Activated T-helper 17 cell treated with anti-CD3 and anti-CD28 coated beads, Interleukin-2, amount 50 U/mL, for 72 hours (primary cell): ENCODE results near the gene CLDN16. TPM values are rescaled to one million over a fixed set of nuclear protein-coding genes. Genes with fewer than 3 reads are reported as not detected.

Source experiments
- ATAC-seq: fragments of 150-1000 bp; cut with Tn5 transposase; replicated peaks from 2 replicates; pipeline ENCODE4 v1.10.0; 2021; ENCODE audit warnings: mild to moderate bottlenecking, moderate library complexity
- H3K27ac Mint-ChIP-seq: one replicate; pipeline ENCODE4 v1.8.0; 2022; ENCODE audit warnings: mixed read lengths
- H3K27me3 Mint-ChIP-seq: one replicate; pipeline ENCODE4 v1.8.0; 2022; ENCODE audit warnings: mixed read lengths
- H3K36me3 Mint-ChIP-seq: one replicate; pipeline ENCODE4 v1.8.0; 2022; ENCODE audit warnings: low read depth, mild to moderate bottlenecking, mixed read lengths
- H3K4me1 Mint-ChIP-seq: one replicate; pipeline ENCODE4 v1.8.0; 2022; ENCODE audit warnings: mixed read lengths
- H3K4me3 Mint-ChIP-seq: one replicate; pipeline ENCODE4 v1.8.0; 2022; ENCODE audit warnings: mild to moderate bottlenecking, mixed read lengths
- H3K9me3 Mint-ChIP-seq: one replicate; pipeline ENCODE4 v1.8.0; 2022; ENCODE audit warnings: mixed read lengths
- total RNA-seq, 2 donors: library from RNA; stranded (reverse); gene quantifications; one replicate each; pipeline ENCODE4 v1.2.3, GENCODE V29; 2022

CLDN16 gene
- total RNA-seq = not detected

GRCh38 chr3:190387578-190388213, at the start of gene CLDN16:
Gene CLDN16, plus strand, starts transcription at chr3:190388163. Its CDS starts 167 bp downstream, at chr3:190388330.
- H3K4me1 Mint-ChIP-seq = no peaks in the 10 kb centered on the region
- H3K9me3 Mint-ChIP-seq = no peaks in the 10 kb centered on the region
- no peak within 1 kb of the TSS for H3K4me3 Mint-ChIP-seq
- H3K36me3 Mint-ChIP-seq = no peaks in the 10 kb centered on the region
- H3K27ac Mint-ChIP-seq = no peak within 1 kb of the TSS
- peaks cover 6% of the 10 kb centered on the region for H3K27me3 Mint-ChIP-seq
- ATAC-seq = no peak

- ATAC-seq = no peak
Observed at GRCh38 chr3:190338717-190339116, 49.2 kb upstream of the CLDN16 start.

GRCh38 chr3:190339130-190339529, 48.8 kb upstream of the CLDN16 start:
- ATAC-seq = peak; percentile 66
- Mint-ChIP-seq H3K4me3 (no peak overlapping the region), H3K27ac (no peak overlapping the region), H3K4me1 (no peaks in the 10 kb centered on the region), H3K36me3 (no peaks in the 10 kb centered on the region), H3K9me3 (no peaks in the 10 kb centered on the region), H3K27me3 (peaks cover 12% of the 10 kb centered on the region)

More at GRCh38 chr3:190338717-190339116, 49.2 kb upstream of the CLDN16 start:
- H3K27me3 Mint-ChIP-seq = peaks cover 15% of the 10 kb centered on the region
- no peaks in the 10 kb centered on the region for H3K4me1 Mint-ChIP-seq
- no peaks in the 10 kb centered on the region for H3K36me3 Mint-ChIP-seq
- H3K9me3 Mint-ChIP-seq = no peaks in the 10 kb centered on the region
- no peak overlapping the region for H3K27ac Mint-ChIP-seq
- no peak overlapping the region for H3K4me3 Mint-ChIP-seq

GRCh38 chr3:190340071-190340470, 47.9 kb upstream of the CLDN16 start:
- Mint-ChIP-seq H3K4me1 (no peaks in the 10 kb centered on the region), H3K27ac (no peak overlapping the region), H3K9me3 (no peaks in the 10 kb centered on the region), H3K36me3 (no peaks in the 10 kb centered on the region), H3K27me3 (peaks cover 11% of the 10 kb centered on the region), H3K4me3 (no peak overlapping the region)
- ATAC-seq = no peak

GRCh38 chr3:190345027-190345821, 42.7 kb upstream of the CLDN16 start:
- Mint-ChIP-seq H3K4me3 (no peak overlapping the region), H3K27me3 (peaks cover 17% of the 10 kb centered on the region), H3K4me1 (no peaks in the 10 kb centered on the region), H3K36me3 (no peaks in the 10 kb centered on the region), H3K9me3 (peaks cover 6% of the 10 kb centered on the region), H3K27ac (no peak overlapping the region)
- no peak for ATAC-seq

- no peak for ATAC-seq
- Mint-ChIP-seq H3K27ac (no peak overlapping the region), H3K9me3 (peaks cover 6% of the 10 kb centered on the region), H3K36me3 (no peaks in the 10 kb centered on the region), H3K4me1 (no peaks in the 10 kb centered on the region), H3K27me3 (peaks cover 19% of the 10 kb centered on the region), H3K4me3 (no peak overlapping the region)
Observed at GRCh38 chr3:190345878-190346277, 42.1 kb upstream of the CLDN16 start.

- H3K27me3 Mint-ChIP-seq = peaks cover 22% of the 10 kb centered on the region
- H3K4me3 Mint-ChIP-seq = no peak overlapping the region
- ATAC-seq = no peak
- peaks cover 6% of the 10 kb centered on the region for H3K9me3 Mint-ChIP-seq
- H3K36me3 Mint-ChIP-seq = no peaks in the 10 kb centered on the region
- no peak overlapping the region for H3K27ac Mint-ChIP-seq
- H3K4me1 Mint-ChIP-seq = no peaks in the 10 kb centered on the region
Observed at GRCh38 chr3:190346541-190346940, 41.4 kb upstream of the CLDN16 start.

- ATAC-seq = no peak
- Mint-ChIP-seq H3K4me1 (no peaks in the 10 kb centered on the region), H3K4me3 (no peak overlapping the region), H3K27me3 (peaks cover 5% of the 10 kb centered on the region), H3K27ac (no peak overlapping the region), H3K9me3 (peaks cover 6% of the 10 kb centered on the region), H3K36me3 (no peaks in the 10 kb centered on the region)
Observed at GRCh38 chr3:190352861-190353457, 35.0 kb upstream of the CLDN16 start.

GRCh38 chr3:190356246-190356645, 31.7 kb upstream of the CLDN16 start:
- no peak for ATAC-seq
- H3K4me1 Mint-ChIP-seq = no peaks in the 10 kb centered on the region
- H3K27ac Mint-ChIP-seq = no peak overlapping the region
- no peak overlapping the region for H3K4me3 Mint-ChIP-seq
- no peaks in the 10 kb centered on the region for H3K27me3 Mint-ChIP-seq
- H3K9me3 Mint-ChIP-seq = no peaks in the 10 kb centered on the region
- no peaks in the 10 kb centered on the region for H3K36me3 Mint-ChIP-seq

- Mint-ChIP-seq H3K27me3 (no peaks in the 10 kb centered on the region), H3K27ac (no peak overlapping the region), H3K36me3 (no peaks in the 10 kb centered on the region), H3K4me3 (no peak overlapping the region), H3K4me1 (no peaks in the 10 kb centered on the region), H3K9me3 (no peaks in the 10 kb centered on the region)
- no peak for ATAC-seq
Observed at GRCh38 chr3:190357468-190357867, 30.5 kb upstream of the CLDN16 start.

GRCh38 chr3:190359813-190360212, 28.1 kb upstream of the CLDN16 start:
- Mint-ChIP-seq H3K27me3 (peaks cover under 1% of the 10 kb centered on the region), H3K36me3 (no peaks in the 10 kb centered on the region), H3K4me3 (no peak overlapping the region), H3K4me1 (no peaks in the 10 kb centered on the region), H3K27ac (no peak overlapping the region), H3K9me3 (no peaks in the 10 kb centered on the region)
- no peak for ATAC-seq

GRCh38 chr3:190360228-190360627, 27.7 kb upstream of the CLDN16 start:
- Mint-ChIP-seq H3K4me3 (no peak overlapping the region), H3K36me3 (no peaks in the 10 kb centered on the region), H3K9me3 (no peaks in the 10 kb centered on the region), H3K4me1 (no peaks in the 10 kb centered on the region), H3K27ac (no peak overlapping the region), H3K27me3 (peaks cover 4% of the 10 kb centered on the region)
- no peak for ATAC-seq

GRCh38 chr3:190361791-190362190, 26.2 kb upstream of the CLDN16 start:
- no peak overlapping the region for H3K4me3 Mint-ChIP-seq
- ATAC-seq = no peak
- H3K4me1 Mint-ChIP-seq = no peaks in the 10 kb centered on the region
- H3K27me3 Mint-ChIP-seq = peaks cover 4% of the 10 kb centered on the region
- H3K9me3 Mint-ChIP-seq = no peaks in the 10 kb centered on the region
- H3K27ac Mint-ChIP-seq = no peak overlapping the region
- no peaks in the 10 kb centered on the region for H3K36me3 Mint-ChIP-seq

GRCh38 chr3:190362258-190362657, 25.7 kb upstream of the CLDN16 start:
- H3K27ac Mint-ChIP-seq = no peak overlapping the region
- H3K9me3 Mint-ChIP-seq = no peaks in the 10 kb centered on the region
- H3K27me3 Mint-ChIP-seq = peaks cover 4% of the 10 kb centered on the region
- H3K4me1 Mint-ChIP-seq = no peaks in the 10 kb centered on the region
- no peak overlapping the region for H3K4me3 Mint-ChIP-seq
- no peaks in the 10 kb centered on the region for H3K36me3 Mint-ChIP-seq
- ATAC-seq = no peak

GRCh38 chr3:190366133-190366532, 21.8 kb upstream of the CLDN16 start:
- peaks cover 4% of the 10 kb centered on the region for H3K27me3 Mint-ChIP-seq

More at GRCh38 chr3:190366133-190366532, 21.8 kb upstream of the CLDN16 start:
- ATAC-seq = no peak
- H3K4me3 Mint-ChIP-seq = no peak overlapping the region
- no peak overlapping the region for H3K27ac Mint-ChIP-seq
- no peaks in the 10 kb centered on the region for H3K9me3 Mint-ChIP-seq
- H3K36me3 Mint-ChIP-seq = no peaks in the 10 kb centered on the region
- H3K4me1 Mint-ChIP-seq = no peaks in the 10 kb centered on the region
